ENCODE results near the gene DUSP14.

DUSP14 gene

GRCh38 chr17:37517881-37518280 lies 28.2 kb downstream of the DUSP14 start:
- DNase-seq: no peak

- DNase-seq: no peak
These were observed 29.1 kb downstream of the DUSP14 start for GRCh38 chr17:37518826-37519225.

GRCh38 chr17:37519251-37519985 lies 29.7 kb downstream of the DUSP14 start:
- no peak for DNase-seq

GRCh38 chr17:37520174-37520573 lies 30.5 kb downstream of the DUSP14 start:
- no peak for DNase-seq

GRCh38 chr17:37521821-37522220 lies 32.1 kb downstream of the DUSP14 start:
- DNase-seq: no peak

- no peak for DNase-seq
These were observed 34.1 kb downstream of the DUSP14 start for GRCh38 chr17:37523715-37524219.

- DNase-seq: peak in 1 of 2 donors; percentile 7
These were observed 37.7 kb downstream of the DUSP14 start for GRCh38 chr17:37527249-37527851.

GRCh38 chr17:37530420-37530819 lies 40.7 kb downstream of the DUSP14 start:
- DNase-seq: no peak

- DNase-seq: no peak
These were observed 43.1 kb downstream of the DUSP14 start for GRCh38 chr17:37532756-37533155.

- DNase-seq: no peak
These were observed 46.2 kb downstream of the DUSP14 start for GRCh38 chr17:37535906-37536305.

GRCh38 chr17:37538981-37539659 lies 49.4 kb downstream of the DUSP14 start:
- DNase-seq: no peak

GRCh38 chr17:37541880-37542660 lies 52.4 kb downstream of the DUSP14 start:
- no peak for DNase-seq

GRCh38 chr17:37543637-37544052 lies 54.0 kb downstream of the DUSP14 start:
- DNase-seq: no peak

- DNase-seq: no peak
These were observed 55.8 kb downstream of the DUSP14 start for GRCh38 chr17:37545486-37545885.

- no peak for DNase-seq
These were observed 56.6 kb downstream of the DUSP14 start for GRCh38 chr17:37546302-37546701.

- DNase-seq: no peak
These were observed 58.3 kb downstream of the DUSP14 start for GRCh38 chr17:37547986-37548385.

GRCh38 chr17:37551788-37552187 lies 62.1 kb downstream of the DUSP14 start:
- DNase-seq: no peak

- peak; percentile 61 to 77 for DNase-seq
These were observed 63.8 kb downstream of the DUSP14 start for GRCh38 chr17:37553401-37553966.

GRCh38 chr17:37555386-37555785 lies 65.7 kb downstream of the DUSP14 start:
- no peak for DNase-seq

- DNase-seq: no peak
These were observed 67.8 kb downstream of the DUSP14 start for GRCh38 chr17:37557482-37557881.

- no peak for DNase-seq
These were observed 68.6 kb downstream of the DUSP14 start for GRCh38 chr17:37558299-37558698.

GRCh38 chr17:37562016-37562745 lies 72.5 kb downstream of the DUSP14 start:
- DNase-seq: no peak

Data from inflammatory macrophage (primary cell).